HUES6 (cell line): ENCODE data around the gene REV3L.

Experiments
- H3K27ac ChIP-seq: 2 replicates; pipeline ENCODE4 v1.7.0; 2013; ENCODE audit warnings: low read depth, mild to moderate bottlenecking, low read length, inconsistent platforms
- H3K27me3 ChIP-seq: 2 replicates; pipeline ENCODE4 v1.6.1; 2013; ENCODE audit warnings: low read length; ENCODE audit not compliant: control insufficient read depth, insufficient read depth
- H3K36me3 ChIP-seq: 2 replicates; pipeline ENCODE4 v1.6.1; 2013; ENCODE audit warnings: low read length; ENCODE audit not compliant: control insufficient read depth, insufficient read depth
- H3K4me1 ChIP-seq: 2 replicates; pipeline ENCODE4 v1.6.1; 2013; ENCODE audit warnings: low read length; ENCODE audit not compliant: control insufficient read depth, insufficient read depth
- H3K4me3 ChIP-seq: 2 replicates; pipeline ENCODE4 v1.5.1; 2013; ENCODE audit warnings: low read depth, low read length
- H3K9ac ChIP-seq: one replicate; pipeline ENCODE4 v1.6.1; 2013; ENCODE audit warnings: mild to moderate bottlenecking, low read length
- H3K9me3 ChIP-seq: 2 replicates; pipeline ENCODE4 v1.6.1; 2013; ENCODE audit warnings: low read depth, low read length; ENCODE audit not compliant: control insufficient read depth, insufficient read depth

Gene REV3L

DNA sequence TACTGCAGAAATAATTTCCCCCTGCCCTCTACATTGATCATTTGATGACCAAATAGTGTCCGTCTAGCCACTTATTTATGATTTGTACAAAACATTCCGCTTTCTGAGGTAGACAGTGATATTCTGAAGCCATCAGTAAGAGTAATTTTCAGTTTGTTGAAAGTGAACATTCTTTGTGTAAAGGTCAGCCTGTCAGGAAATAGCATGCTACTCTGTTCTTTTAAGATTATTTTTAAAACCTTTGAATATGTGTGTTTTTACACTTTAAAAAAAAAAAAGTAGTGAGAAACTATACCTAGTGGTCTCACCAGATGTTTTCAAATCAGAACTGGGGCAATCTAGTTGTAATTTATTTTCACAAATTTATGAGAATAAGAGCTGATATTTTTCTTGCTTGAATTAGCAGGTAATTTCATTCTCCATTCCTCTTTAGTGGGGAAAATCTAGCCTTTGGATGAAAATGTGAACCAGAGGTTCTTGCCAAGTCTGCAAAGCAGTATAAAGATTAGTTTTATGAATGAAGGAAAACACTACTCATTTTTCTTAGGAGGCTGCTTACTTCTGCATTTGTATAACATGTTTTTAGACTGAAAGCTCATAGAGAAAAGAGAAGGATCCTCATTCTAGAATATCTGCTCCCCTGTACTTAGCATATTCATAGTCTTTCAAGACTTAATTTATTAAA lies 12.1 kb upstream of the REV3L start:
- no peaks in the 10 kb centered on the region for H3K27me3 ChIP-seq
- H3K4me3 ChIP-seq, result no peak overlapping the region
- no peaks in the 10 kb centered on the region; the same call in 1 of the 2 replicates for H3K4me1 ChIP-seq
- no peak overlapping the region for H3K9ac ChIP-seq
- no peaks in the 10 kb centered on the region for H3K9me3 ChIP-seq
- H3K27ac ChIP-seq, result no peak overlapping the region
- no peaks in the 10 kb centered on the region for H3K36me3 ChIP-seq

DNA sequence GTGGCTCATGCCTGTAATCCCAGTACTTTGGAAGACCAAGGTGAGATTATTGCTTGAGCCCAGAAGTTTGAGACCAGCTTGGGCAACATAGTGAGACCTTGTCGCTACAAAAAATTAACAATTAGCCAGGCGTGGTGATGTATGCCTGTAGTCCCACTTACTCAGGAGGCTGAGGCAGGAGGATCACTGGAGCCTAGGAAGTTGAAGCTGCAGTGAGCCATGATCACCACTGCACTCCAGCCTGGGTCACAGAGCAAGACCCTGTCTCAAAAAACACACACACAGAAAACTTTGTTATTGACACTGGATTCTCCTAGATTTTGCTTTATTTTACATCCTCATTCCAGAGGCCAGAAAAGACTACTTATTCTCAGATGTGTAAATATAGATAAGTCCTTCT lies 9.5 kb upstream of the REV3L start:
- Histone ChIP-seq H3K9me3 (no peaks in the 10 kb centered on the region), H3K27me3 (no peaks in the 10 kb centered on the region), H3K4me3 (no peak overlapping the region), H3K9ac (no peak overlapping the region), H3K36me3 (no peaks in the 10 kb centered on the region), H3K4me1 (no peaks in the 10 kb centered on the region; the same call in 1 of the 2 replicates), H3K27ac (no peak overlapping the region)

DNA sequence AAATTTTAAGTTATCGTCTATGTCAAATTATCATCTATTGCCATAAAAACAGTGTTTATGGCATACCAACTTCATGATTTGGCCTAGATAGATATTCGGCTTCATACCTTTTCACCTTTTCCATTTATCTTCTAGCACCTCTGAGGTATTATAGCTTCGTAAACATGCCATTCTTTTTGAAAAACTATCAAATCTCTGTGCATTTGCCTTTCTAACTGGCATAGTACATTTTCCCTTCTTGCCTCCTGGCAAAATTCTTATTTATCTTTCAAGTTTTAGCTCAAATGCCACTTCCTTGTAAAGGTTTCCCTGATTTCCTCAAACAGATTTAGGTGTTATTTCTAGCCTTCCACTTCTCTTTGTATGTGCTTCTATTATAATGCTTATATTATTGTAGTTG lies 7.0 kb upstream of the REV3L start:
- Histone ChIP-seq H3K9ac (no peak overlapping the region), H3K4me1 (no peaks in the 10 kb centered on the region; the same call in 1 of the 2 replicates), H3K27me3 (no peaks in the 10 kb centered on the region), H3K36me3 (peaks cover 10% of the 10 kb centered on the region), H3K27ac (no peak overlapping the region), H3K4me3 (no peak overlapping the region), H3K9me3 (peaks cover 8% of the 10 kb centered on the region)

DNA sequence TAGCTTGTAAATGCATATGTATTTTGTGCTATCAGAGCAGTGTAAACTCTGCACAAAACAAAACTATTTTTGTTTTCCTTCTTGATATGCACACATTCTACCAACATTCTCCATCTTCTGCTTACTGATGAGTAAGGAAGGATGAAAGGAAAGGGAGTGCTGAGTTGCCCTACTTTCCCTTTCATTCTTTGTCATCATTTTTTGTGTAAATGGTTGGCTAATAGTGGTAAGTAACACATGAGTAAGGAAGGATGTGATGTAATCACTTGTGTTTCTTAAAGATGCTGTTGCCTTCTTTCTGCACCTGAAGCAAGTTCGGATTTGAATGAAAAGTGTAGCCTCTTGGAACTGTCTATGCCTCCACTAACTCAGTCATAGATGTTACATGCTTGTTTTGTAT lies 4.6 kb upstream of the REV3L start:
- no peaks in the 10 kb centered on the region for H3K27me3 ChIP-seq
- H3K36me3 ChIP-seq, result peaks cover 10% of the 10 kb centered on the region
- peaks cover 8% of the 10 kb centered on the region for H3K9me3 ChIP-seq
- H3K4me3 ChIP-seq, result no peak overlapping the region
- no peak overlapping the region for H3K9ac ChIP-seq
- no peak overlapping the region for H3K27ac ChIP-seq
- peaks cover 8% of the 10 kb centered on the region for H3K4me1 ChIP-seq

DNA sequence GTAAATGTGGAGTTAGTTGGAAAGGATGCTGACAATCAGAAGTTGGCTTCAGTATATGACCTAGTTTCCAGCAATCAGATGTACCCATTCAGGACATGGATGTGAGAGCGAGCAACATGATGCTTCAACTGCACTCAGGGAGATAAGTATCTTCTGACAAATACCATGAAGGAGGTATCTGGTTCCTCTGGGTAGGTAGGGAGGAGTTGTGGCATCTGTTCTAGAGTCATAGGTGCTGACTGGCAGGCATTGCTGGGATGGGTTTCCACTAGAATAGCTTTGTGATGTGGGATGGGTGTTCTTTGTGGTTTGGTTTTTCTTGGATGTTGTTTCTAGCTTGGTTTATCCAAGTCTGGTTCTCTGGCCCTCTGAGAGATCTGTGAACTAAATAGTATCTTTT lies 3.9 kb upstream of the REV3L start:
- H3K4me1 ChIP-seq, result peaks cover 8% of the 10 kb centered on the region
- no peak overlapping the region for H3K27ac ChIP-seq
- no peak overlapping the region for H3K4me3 ChIP-seq
- H3K9me3 ChIP-seq, result peaks cover 8% of the 10 kb centered on the region
- no peak overlapping the region for H3K9ac ChIP-seq
- peaks cover 3% of the 10 kb centered on the region for H3K27me3 ChIP-seq
- H3K36me3 ChIP-seq, result peaks cover 10% of the 10 kb centered on the region

DNA sequence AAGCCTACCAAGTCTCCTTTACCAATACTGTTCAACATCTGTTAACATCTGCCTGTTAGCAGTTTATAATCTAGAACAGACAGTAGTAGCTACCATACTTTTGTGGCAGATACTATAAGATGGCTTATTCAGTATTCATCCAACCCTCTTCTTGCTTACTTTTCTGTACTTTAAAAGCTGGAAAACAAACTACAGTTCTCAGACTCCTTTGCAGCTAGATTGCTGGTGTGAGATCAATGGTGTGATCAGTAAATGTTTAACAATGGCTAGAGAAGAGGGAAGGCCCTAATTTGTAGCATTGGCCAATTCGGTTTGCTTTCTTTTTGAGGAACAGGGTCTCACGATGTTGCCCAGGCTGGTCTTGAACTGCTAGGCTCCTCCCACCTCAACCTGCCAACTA lies 3.5 kb upstream of the REV3L start:
- H3K4me1 ChIP-seq, result peaks cover 12% of the 10 kb centered on the region
- H3K27ac ChIP-seq, result no peak overlapping the region
- no peak overlapping the region for H3K9ac ChIP-seq
- H3K27me3 ChIP-seq, result peaks cover 7% of the 10 kb centered on the region
- H3K9me3 ChIP-seq, result peaks cover 8% of the 10 kb centered on the region
- no peak overlapping the region for H3K4me3 ChIP-seq
- peaks cover 10% of the 10 kb centered on the region for H3K36me3 ChIP-seq

DNA sequence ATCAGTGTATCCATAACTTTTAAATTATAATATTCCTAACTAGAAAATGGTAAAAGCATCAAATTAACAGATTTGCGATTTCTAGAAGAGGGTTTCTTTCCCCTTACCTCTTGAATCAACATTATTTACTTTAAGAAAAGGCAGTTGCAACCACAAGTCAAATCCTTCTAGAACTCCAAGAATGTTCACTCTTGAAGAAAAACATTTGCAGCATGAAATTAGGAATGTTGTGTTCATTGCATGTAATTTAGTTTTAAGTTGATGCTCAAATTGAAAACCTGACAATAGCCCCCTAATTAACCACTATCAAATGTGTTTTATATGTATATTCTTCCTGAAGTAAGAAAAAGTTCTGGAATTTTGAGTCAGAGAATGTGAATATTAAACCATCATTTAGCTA lies 2.3 kb upstream of the REV3L start:
- Histone ChIP-seq H3K4me1 (peaks cover 18% of the 10 kb centered on the region), H3K36me3 (peaks cover 10% of the 10 kb centered on the region), H3K27me3 (peaks cover 19% of the 10 kb centered on the region), H3K4me3 (0 out of 2 replicates have a peak overlapping the region, but pooled peaks have one; percentile 94), H3K27ac (no peak overlapping the region), H3K9ac (no peak overlapping the region), H3K9me3 (peaks cover 8% of the 10 kb centered on the region)

DNA sequence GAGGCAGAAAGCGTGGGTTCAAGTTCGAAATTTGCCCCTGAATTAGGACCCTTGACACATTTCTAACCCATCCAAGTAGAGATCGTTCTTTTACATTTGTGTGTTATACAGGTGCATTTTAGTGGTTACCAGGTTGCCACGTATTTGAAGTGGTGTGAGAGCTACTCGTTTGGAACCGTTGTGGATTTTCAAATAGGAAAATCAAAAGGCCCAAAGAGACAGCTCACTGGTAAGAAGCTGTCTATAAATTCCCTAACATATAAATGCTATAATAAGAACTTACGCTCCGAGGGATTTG lies 1.6 kb upstream of the REV3L start:
- Histone ChIP-seq H3K4me1 (peaks cover 19% of the 10 kb centered on the region), H3K9ac (peak overlapping the region; percentile 99), H3K27ac (peak overlapping the region; percentile 96), H3K27me3 (peaks cover 26% of the 10 kb centered on the region), H3K36me3 (peaks cover 10% of the 10 kb centered on the region), H3K4me3 (peak overlapping the region; percentile 94), H3K9me3 (peaks cover 8% of the 10 kb centered on the region)

DNA sequence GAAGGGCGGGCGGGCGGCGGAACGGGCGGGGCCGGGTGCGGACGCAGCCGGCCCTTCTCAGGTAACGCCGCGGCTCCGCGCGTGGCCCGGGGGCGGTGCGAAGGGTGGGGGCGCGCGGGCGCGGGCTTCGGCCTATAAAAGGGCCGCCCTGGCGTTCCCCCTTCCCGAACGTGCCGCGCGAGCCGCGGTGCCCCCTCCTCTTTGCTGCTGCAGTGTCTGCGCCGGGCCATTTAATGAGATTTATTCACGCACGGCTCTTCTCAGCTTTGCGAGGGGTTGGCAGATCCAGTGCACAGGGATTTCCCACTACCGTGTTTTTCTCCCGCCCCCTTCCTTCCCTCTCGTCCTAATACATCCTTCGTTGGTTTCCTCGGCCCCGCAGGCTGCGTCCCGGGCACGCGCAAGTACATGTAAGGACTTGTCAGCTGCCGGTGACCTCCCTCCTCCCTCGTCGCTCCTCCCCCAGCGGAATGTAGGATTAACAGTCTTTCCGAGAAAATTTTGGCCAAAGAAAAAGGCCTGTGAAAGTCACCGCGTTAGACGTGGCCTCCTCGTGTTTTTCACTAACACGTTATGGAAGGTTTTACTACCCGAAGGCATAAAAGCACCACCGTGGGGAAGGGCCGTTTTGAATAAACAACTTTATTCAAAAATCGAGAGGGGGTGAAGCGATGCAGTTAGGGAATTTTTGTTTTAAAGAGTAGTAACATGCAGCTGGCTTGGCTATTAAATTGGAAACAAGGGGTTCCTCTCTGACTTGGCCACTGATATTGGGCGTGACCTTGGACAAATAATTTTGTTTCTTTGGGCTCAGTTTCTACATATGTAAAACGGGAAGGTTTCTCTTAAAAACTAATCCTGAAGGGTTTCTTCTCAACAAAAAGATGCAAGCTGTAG lies 966 bp upstream of the REV3L start:
- Histone ChIP-seq H3K27ac (peak overlapping the region; percentile 96), H3K4me1 (peaks cover 21% of the 10 kb centered on the region), H3K36me3 (peaks cover 10% of the 10 kb centered on the region), H3K4me3 (peak overlapping the region; percentile 94), H3K9me3 (peaks cover 8% of the 10 kb centered on the region), H3K27me3 (peaks cover 32% of the 10 kb centered on the region), H3K9ac (peak overlapping the region; percentile 99)

DNA sequence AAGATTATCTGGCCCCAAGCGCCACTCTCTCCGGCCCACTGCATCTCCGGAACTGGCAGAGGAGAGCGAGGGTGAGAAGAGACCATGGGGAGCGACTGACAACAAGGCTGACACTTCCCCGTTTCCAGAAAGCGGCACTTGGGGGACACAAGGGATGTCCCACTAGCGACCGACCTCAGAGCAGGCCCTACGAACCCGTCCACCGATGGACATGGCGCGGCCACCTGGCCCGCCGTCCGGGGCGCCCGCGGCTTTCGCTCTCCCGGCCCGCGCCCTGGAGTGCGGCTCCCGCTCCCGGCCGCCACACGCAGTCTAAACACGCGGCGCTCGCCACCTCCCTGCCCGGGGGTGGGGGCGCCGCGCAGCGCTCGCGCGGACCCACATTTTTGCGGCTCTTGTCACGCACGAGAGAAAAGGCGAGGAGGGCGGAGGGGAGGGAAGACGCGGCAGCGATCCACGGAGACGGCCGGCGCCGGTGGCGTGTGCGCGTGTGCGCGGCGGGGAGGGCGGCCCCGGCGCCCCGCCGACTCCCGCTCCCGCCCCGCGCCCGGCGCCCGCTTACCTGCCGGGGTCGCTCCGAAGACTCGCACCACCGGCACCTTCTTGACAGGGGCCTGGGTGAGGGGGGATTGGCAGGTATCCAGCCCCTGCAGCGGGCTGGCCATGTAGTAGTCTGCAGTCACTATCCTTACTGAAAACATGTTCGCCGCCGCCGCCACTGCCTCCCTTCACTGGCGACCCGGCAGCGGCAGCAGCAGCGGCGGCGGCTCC lies 645 bp downstream of the REV3L start:
- peak overlapping the region; percentile 96 for H3K27ac ChIP-seq
- H3K4me3 ChIP-seq, result peak overlapping the region; percentile 94
- H3K9ac ChIP-seq, result peak overlapping the region; percentile 99
- H3K9me3 ChIP-seq, result peaks cover 8% of the 10 kb centered on the region
- H3K36me3 ChIP-seq, result peaks cover 10% of the 10 kb centered on the region
- peaks cover 31% of the 10 kb centered on the region for H3K4me1 ChIP-seq
- peaks cover 43% of the 10 kb centered on the region for H3K27me3 ChIP-seq

DNA sequence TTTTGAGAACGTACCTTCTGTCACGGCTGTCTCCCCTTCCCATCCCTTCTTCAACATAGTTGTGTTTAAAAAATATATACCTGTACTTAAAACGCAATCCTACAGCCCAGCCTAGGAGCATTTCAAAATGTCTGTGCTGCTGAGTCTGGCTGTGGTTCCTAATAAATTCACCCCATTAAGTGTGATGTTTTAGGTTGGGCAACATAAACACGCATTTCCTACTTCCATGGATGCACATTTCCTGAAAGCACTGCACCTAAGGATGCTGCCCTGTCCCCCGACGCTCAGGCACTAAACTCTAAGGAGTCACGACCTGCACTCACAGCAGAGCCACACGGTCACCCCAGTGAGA lies 1.2 kb downstream of the REV3L start:
- peaks cover 36% of the 10 kb centered on the region for H3K4me1 ChIP-seq
- H3K4me3 ChIP-seq, result peak overlapping the region; percentile 94
- peaks cover 49% of the 10 kb centered on the region for H3K27me3 ChIP-seq
- peak overlapping the region; percentile 99 for H3K9ac ChIP-seq
- peaks cover 6% of the 10 kb centered on the region for H3K9me3 ChIP-seq
- H3K27ac ChIP-seq, result no peak overlapping the region; the same call in 1 of the 2 replicates
- peaks cover 7% of the 10 kb centered on the region for H3K36me3 ChIP-seq
